Measurements from ENCODE around the gene SPTBN1. TPM values are rescaled to one million over a fixed set of nuclear protein-coding genes. Genes with fewer than 3 reads are reported as not detected.

Gene SPTBN1
- total and polyA plus RNA-seq, 2 of the 13 experiments (the other 11 are each of a cell fraction or from before 2014, with no cell fraction given) = 123 to 299 TPM

- TF ChIP-seq ZNF574 (CRISPR knock-in tag; IDR thresholded peaks at IDR 0.05) (no peak; the same call in 1 of the 2 replicates), IRF9 (CRISPR knock-in tag; IDR thresholded peaks at IDR 0.05; ENCODE audit: borderline replicate concordance) (no peak), ZBTB2 (CRISPR knock-in tag; IDR thresholded peaks at IDR 0.05; ENCODE audit: low read depth) (no peak), ETS1 (CRISPR knock-in tag; IDR thresholded peaks at IDR 0.05) (no peak), ATF7 (IDR thresholded peaks at IDR 0.05) (peak; percentile 92), ATF7 (CRISPR knock-in tag; IDR thresholded peaks at IDR 0.05) (peak; percentile 98), ZFY (CRISPR knock-in tag; IDR thresholded peaks at IDR 0.05) (no peak), ZNF282 (IDR thresholded peaks at IDR 0.05; ENCODE audit: partially characterized antibody) (no peak), ZNF552 (CRISPR knock-in tag; IDR thresholded peaks at IDR 0.05; ENCODE audit: borderline replicate concordance) (no peak), NAIF1 (CRISPR knock-in tag; IDR thresholded peaks at IDR 0.05; ENCODE audit: borderline replicate concordance) (no peak), ELK4 (CRISPR knock-in tag; IDR thresholded peaks at IDR 0.05; ENCODE audit: borderline replicate concordance) (no peak), KLF11 (CRISPR knock-in tag; IDR thresholded peaks at IDR 0.05) (no peak), SRSF1 (optimal IDR thresholded peaks at IDR 0.05; ENCODE audit: low read depth, low read length) (no peak), JUND (CRISPR knock-in tag; IDR thresholded peaks at IDR 0.05) (peak; percentile 91), NBN (conservative IDR thresholded peaks at IDR 0.05) (no peak), MAFF (IDR thresholded peaks at IDR 0.05; ENCODE audit: low read depth, low read length) (no peak), ATM (IDR thresholded peaks at IDR 0.05; ENCODE audit: borderline replicate concordance) (no peak), MED13 (CRISPR knock-in tag; IDR thresholded peaks at IDR 0.05) (peak; percentile 59; the same call in 1 of the 2 replicates), SRSF4 (IDR thresholded peaks at IDR 0.05; ENCODE audit: low read depth, low read length, poor library complexity, severe bottlenecking) (no peak), PCBP1 (IDR thresholded peaks at IDR 0.05; ENCODE audit: borderline replicate concordance, low read depth, low read length) (no peak), IKZF1 (IDR thresholded peaks at IDR 0.05) (no peak)
Measured at GRCh38 chr2:54629914-54630857, 174.1 kb downstream of the SPTBN1 start (continued).
